HEK293T (cell line): ENCODE measurements around the gene KHDC4.

Experiments used
- CTCF ChIA-PET: fragments of 350-600 bp; formaldehyde crosslinking; extraction: SDS; loops from one replicate; lab custom pipeline; 2021; ENCODE audit warnings: antibody characterized with exemption, inconsistent platforms; lab: Yijun Ruan, JAX
- POLR2A ChIA-PET: fragments of 350-600 bp; formaldehyde crosslinking; extraction: SDS; loops from one replicate; lab custom pipeline; 2020; ENCODE audit warnings: antibody characterized with exemption, inconsistent platforms; lab: Yijun Ruan, JAX
- DNase-seq: peaks from one replicate; pipeline ENCODE4 v3.0.0; 2012; ENCODE audit warnings: mixed read lengths; ENCODE audit errors: extremely low spot score
- ARNT ChIP-seq: fragments of 450-650 bp; IDR thresholded peaks from 2 replicates; pipeline ENCODE4 v1.6.1; 2017; ENCODE audit warnings: mild to moderate bottlenecking
- BHLHE40 ChIP-seq: fragments of 450-650 bp; IDR thresholded peaks from 2 replicates; pipeline ENCODE4 v1.6.1; 2016; ENCODE audit warnings: mild to moderate bottlenecking, moderate library complexity, borderline replicate concordance
- CTBP1 ChIP-seq: fragments of 450-650 bp; IDR thresholded peaks from 2 replicates; pipeline ENCODE4 v1.6.1; 2016; ENCODE audit warnings: borderline replicate concordance
- ELF4 ChIP-seq: fragments of 450-650 bp; IDR thresholded peaks from 2 replicates; pipeline ENCODE4 v1.6.1; 2017; ENCODE audit warnings: antibody characterized with exemption
- FOXA1 ChIP-seq: fragments of 450-650 bp; IDR thresholded peaks from 2 replicates; pipeline ENCODE4 v1.6.1; 2016; ENCODE audit warnings: mild to moderate bottlenecking
- FOXK2 ChIP-seq: fragments of 450-650 bp; IDR thresholded peaks from 2 replicates; pipeline ENCODE4 v1.6.1; 2016; ENCODE audit warnings: mild to moderate bottlenecking
- FOXM1 ChIP-seq: fragments of 450-650 bp; IDR thresholded peaks from 2 replicates; pipeline ENCODE4 v1.6.1; 2017; ENCODE audit warnings: mild to moderate bottlenecking, borderline replicate concordance
- HDGF ChIP-seq: fragments of 450-650 bp; IDR thresholded peaks from 2 replicates; pipeline ENCODE4 v1.6.1; 2017; ENCODE audit warnings: antibody characterized with exemption, borderline replicate concordance
- L3MBTL2 ChIP-seq: fragments of 450-650 bp; conservative IDR thresholded peaks from 2 replicates; pipeline ENCODE4 v1.6.1; 2016; ENCODE audit warnings: mild to moderate bottlenecking
- LEF1 ChIP-seq: fragments of 450-650 bp; IDR thresholded peaks from 2 replicates; pipeline ENCODE4 v1.6.1; 2017; ENCODE audit warnings: mild to moderate bottlenecking, borderline replicate concordance
- NFRKB ChIP-seq: fragments of 450-650 bp; IDR thresholded peaks from 2 replicates; pipeline ENCODE4 v1.6.1; 2016; ENCODE audit warnings: mild to moderate bottlenecking, moderate library complexity
- SP1 ChIP-seq: fragments of 450-650 bp; IDR thresholded peaks from 2 replicates; pipeline ENCODE4 v1.6.1; 2017
- SUZ12 ChIP-seq: fragments of 450-650 bp; IDR thresholded peaks from 2 replicates; pipeline ENCODE4 v1.6.1; 2016; ENCODE audit warnings: mild to moderate bottlenecking
- TARDBP ChIP-seq: fragments of 450-650 bp; IDR thresholded peaks from 2 replicates; pipeline ENCODE4 v1.6.1; 2016
- ZNF384 ChIP-seq: fragments of 450-650 bp; IDR thresholded peaks from 2 replicates; pipeline ENCODE4 v1.6.1; 2016
- TF ChIP-seq, protein P1 (sequence below): fragments of 450-650 bp; IDR thresholded peaks from 2 replicates; pipeline ENCODE4 v1.6.1; 2016

The KHDC4 gene

DNA sequence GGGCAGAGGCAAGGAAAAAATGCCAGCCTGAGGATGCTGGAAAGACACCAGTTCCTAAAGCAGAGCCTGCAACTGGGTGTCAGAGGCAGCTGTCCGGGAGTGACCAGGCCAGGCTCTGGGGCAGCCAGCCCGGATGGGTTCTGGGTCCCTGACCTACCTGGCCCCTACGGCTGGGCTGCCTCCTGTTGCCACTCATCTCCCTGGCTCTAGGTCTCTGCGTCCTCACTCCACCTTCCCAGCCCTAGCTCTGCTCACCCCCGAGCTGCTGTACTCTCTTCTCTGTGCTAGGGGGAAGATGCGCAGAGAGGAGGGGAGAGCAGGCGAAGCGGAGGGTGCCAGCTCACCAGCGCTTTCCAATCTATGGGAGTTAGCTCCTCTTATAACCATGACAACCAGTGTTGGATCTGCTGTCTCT is 35.2 kb upstream of the KHDC4 start:
- no peak for DNase-seq
- TF ChIP-seq BHLHE40 (no peak), FOXA1 (no peak), CTBP1 (no peak), HDGF (no peak), ARNT (no peak), FOXM1 (no peak), NFRKB (no peak), TARDBP (no peak)
- ChIA-PET POLR2A (interaction anchor here (1.4 to 1.5 kb wide), 3 partner anchors 8 to 12 kb away, joined by 4 to 7 read pairs (median 5); partner anchors contain the start of gene ARHGEF2), CTCF (no interaction called here)

DNA sequence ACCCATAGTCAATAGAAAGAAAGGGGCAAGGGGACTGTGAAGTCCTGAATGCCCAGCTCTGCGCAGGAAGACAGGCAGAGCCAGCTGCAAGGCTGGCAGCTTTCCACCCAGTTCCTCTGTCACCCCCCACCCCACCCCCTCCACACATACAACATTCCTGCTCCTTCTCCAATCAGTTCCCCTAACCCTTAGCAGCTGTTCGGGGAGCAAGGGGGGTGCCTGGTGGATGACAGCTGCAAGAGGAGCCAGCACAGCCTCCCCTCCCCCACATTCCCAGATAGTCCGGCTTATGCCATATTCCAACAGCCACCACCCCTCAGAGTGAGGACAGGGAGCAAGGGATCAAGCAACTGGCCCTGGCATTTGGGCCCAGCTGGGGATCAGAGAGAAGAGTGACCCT is 34.5 kb upstream of the KHDC4 start:
- DNase-seq = no peak
- no peak for TF ChIP-seq ARNT
- no peak for TF ChIP-seq TARDBP
- no peak for TF ChIP-seq FOXM1
- TF ChIP-seq, protein P1, sequence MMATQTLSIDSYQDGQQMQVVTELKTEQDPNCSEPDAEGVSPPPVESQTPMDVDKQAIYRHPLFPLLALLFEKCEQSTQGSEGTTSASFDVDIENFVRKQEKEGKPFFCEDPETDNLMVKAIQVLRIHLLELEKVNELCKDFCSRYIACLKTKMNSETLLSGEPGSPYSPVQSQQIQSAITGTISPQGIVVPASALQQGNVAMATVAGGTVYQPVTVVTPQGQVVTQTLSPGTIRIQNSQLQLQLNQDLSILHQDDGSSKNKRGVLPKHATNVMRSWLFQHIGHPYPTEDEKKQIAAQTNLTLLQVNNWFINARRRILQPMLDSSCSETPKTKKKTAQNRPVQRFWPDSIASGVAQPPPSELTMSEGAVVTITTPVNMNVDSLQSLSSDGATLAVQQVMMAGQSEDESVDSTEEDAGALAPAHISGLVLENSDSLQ = no peak
- no peak for TF ChIP-seq ELF4
- no peak for TF ChIP-seq SUZ12
- no peak for TF ChIP-seq FOXA1
- no peak for TF ChIP-seq HDGF
- no peak for TF ChIP-seq LEF1
- TF ChIP-seq NFRKB = no peak
- no peak for TF ChIP-seq FOXK2
- TF ChIP-seq BHLHE40 = no peak
- TF ChIP-seq CTBP1 = no peak
- no peak for TF ChIP-seq ZNF384
- no peak for TF ChIP-seq L3MBTL2
- TF ChIP-seq SP1 = no peak
- CTCF ChIA-PET = no interaction called here

DNA sequence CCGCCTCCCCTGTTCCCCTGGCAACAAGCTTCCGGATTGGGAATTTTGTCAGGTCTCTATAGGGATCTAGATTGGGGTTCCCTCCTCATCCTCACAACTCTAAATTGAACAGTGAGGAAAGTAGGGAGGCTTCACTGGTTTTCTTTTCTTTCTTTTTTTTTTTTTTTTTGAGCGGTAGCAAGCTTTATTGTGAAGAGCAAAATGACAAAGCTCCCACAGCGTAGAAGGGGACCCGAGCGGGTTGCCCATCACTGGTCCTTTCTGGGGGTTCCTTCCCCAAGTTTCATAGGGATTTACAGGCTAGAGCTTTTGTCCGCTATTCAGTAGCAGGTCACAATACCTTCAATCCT is 33.8 kb upstream of the KHDC4 start:
- ChIA-PET POLR2A (interaction anchor here (0.9 kb wide), 2 partner anchors 9 to 16 kb away, joined by 3 to 4 read pairs; no protein-coding TSS in a partner anchor), CTCF (no interaction called here)
- TF ChIP-seq TARDBP (no peak), NFRKB (no peak), SUZ12 (no peak), FOXM1 (no peak), L3MBTL2 (no peak), CTBP1 (no peak), FOXK2 (no peak), ARNT (no peak), SP1 (no peak)
- no peak for DNase-seq

More for the DNA sequence above, 34.5 kb upstream of the KHDC4 start:
- POLR2A ChIA-PET = interaction anchor here (1.4 kb wide), 1 partner anchor 9 kb away, joined by 4 read pairs; no protein-coding TSS in a partner anchor

DNA sequence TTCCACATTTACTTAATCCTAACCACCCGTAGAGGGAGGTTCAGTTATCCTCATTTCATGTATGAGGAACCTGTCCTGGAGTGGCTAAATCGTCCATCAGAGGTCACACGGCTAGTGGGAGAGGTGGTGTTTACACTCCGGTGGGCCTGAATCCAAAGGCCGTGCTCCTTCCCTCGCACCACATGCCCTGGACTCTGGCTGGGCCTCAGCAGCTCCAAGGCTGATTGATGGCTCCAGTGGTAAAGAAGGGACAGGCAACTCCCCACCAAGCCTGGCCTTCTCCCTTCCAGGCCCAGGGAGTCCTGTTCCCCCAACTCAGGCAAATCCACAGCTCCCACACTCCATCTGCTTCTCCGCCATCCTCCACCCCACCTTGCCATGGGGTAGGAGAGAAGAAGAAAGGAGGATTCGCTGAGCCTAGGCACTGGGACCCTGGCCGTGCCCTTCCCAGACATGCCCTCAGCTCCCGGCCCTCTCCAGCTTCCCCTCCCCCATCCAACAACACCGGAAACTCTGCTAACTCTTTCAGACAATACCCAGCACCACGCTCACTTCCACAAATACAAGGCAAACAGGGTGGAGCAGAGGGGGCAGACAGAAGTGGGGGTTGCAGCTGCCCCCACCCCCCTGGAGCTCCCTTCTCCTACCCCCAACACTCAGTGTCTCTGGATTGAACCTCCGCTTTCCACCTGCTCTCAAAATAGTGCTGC is 33.3 kb upstream of the KHDC4 start:
- no peak for TF ChIP-seq ZNF384
- TF ChIP-seq FOXK2 = no peak
- no peak for TF ChIP-seq L3MBTL2
- no peak for TF ChIP-seq FOXA1
- no peak for TF ChIP-seq FOXM1
- TF ChIP-seq, protein P1 = no peak
- no peak for TF ChIP-seq TARDBP
- TF ChIP-seq SP1 = no peak
- no peak for TF ChIP-seq BHLHE40
- no peak for TF ChIP-seq ELF4
- no peak for TF ChIP-seq LEF1
- no peak for TF ChIP-seq CTBP1
- no peak for DNase-seq
- CTCF ChIA-PET = interaction anchor here (0.9 kb wide), 2 partner anchors 16 to 22 kb away, joined by 3 to 6 read pairs; no protein-coding TSS in a partner anchor
- POLR2A ChIA-PET = interaction anchor here (0.9 kb wide), 2 partner anchors 9 to 16 kb away, joined by 3 to 4 read pairs; no protein-coding TSS in a partner anchor

DNA sequence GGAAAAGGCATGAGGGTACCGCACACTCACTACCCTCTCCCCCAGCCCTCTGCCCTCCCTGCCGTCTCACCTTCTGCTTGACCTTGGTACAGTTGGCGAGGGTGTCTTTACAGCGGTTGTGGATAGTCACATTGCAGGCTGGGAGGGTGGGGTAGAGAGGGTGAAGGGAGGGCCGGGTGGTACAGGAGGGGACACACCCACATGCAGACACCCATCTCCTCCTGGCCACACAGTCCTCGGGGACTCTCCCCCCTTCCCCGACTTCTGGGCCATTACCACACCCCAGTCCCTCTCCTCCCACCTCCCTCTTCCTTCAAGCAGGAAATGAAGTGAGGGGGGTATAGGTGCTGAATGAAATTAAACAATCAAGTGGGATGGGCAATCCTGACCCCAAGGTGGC is 32.5 kb upstream of the KHDC4 start:
- DNase-seq = no peak
- POLR2A ChIA-PET = no interaction called here
- CTCF ChIA-PET = interaction anchor here (0.9 to 1.2 kb wide), 3 partner anchors 12 to 23 kb away, joined by 3 to 8 read pairs (median 6); partner anchors contain the start of gene ARHGEF2
- TF ChIP-seq LEF1 = no peak
- TF ChIP-seq HDGF = no peak
- no peak for TF ChIP-seq ZNF384
- TF ChIP-seq NFRKB = no peak
- TF ChIP-seq BHLHE40 = no peak
- TF ChIP-seq CTBP1 = no peak
- no peak for TF ChIP-seq SP1
- TF ChIP-seq ELF4 = no peak
- no peak for TF ChIP-seq TARDBP

DNA sequence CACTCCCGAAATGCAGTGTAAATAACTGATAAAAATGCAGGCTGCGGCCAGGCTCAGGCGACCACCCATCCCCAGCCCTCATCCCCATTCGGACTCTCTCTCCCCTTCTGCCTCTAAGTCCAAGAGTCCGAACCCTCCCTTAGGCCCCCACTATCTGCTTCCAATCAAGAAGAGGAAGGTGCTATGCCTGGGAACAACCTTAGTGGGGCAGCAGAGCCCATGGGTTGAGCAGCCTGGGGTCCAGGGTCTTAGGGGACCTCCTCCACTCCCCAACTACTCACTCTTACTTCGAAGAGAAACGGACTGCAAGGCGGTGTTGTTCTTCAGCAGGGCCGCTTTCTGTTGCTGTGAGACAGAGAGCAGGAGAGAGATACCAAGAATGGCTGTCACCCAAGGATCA is 31.9 kb upstream of the KHDC4 start:
- DNase-seq = no peak
- TF ChIP-seq NFRKB (no peak), CTBP1 (no peak), SP1 (no peak), LEF1 (no peak), SUZ12 (no peak), ZNF384 (no peak), FOXM1 (no peak), L3MBTL2 (no peak), HDGF (no peak), ELF4 (no peak), TARDBP (no peak), BHLHE40 (no peak)
- ChIA-PET CTCF (interaction anchor here (0.9 to 1.3 kb wide), 3 partner anchors 12 to 100 kb away, joined by 3 to 8 read pairs (median 6); partner anchors contain the start of gene ARHGEF2), POLR2A (no interaction called here)
